ENCODE results near the gene ITGB5.
A peak's percentile ranks its signal among the peaks of the same experiment; 100 is the strongest.

Gene ITGB5

GRCh38 chr3:124887177-124887931, at the start of gene ITGB5:
Gene ITGB5 (minus strand): TSS chr3:124887365. CDS start chr3:124887000, 365 bp downstream.
- peak within 1 kb of the TSS; percentile 72 for H3K4me3 ChIP-seq (ENCODE audit: low read depth, low read length)

- no peak overlapping the region for H3K4me3 ChIP-seq (ENCODE audit: low read depth, low read length)
These were observed 48.8 kb upstream of the ITGB5 start for GRCh38 chr3:124935794-124936542.

GRCh38 chr3:124935264-124935663, 48.1 kb upstream of the ITGB5 start:
- H3K4me3 ChIP-seq (ENCODE audit: low read depth, low read length) = no peak overlapping the region

- no peak within 1 kb of the TSS for H3K4me3 ChIP-seq (ENCODE audit: low read depth, low read length)
These were observed 47.4 kb upstream of the ITGB5 start, which contains the start of gene MUC13 for GRCh38 chr3:124934577-124934976. Gene MUC13 (minus strand): TSS chr3:124934751. CDS start chr3:124934712, 39 bp downstream.

GRCh38 chr3:124928333-124929202, 41.4 kb upstream of the ITGB5 start:
- H3K4me3 ChIP-seq (ENCODE audit: low read depth, low read length) = no peak overlapping the region

- H3K4me3 ChIP-seq (ENCODE audit: low read depth, low read length) = no peak overlapping the region
These were observed 40.4 kb upstream of the ITGB5 start for GRCh38 chr3:124927574-124928045.

GRCh38 chr3:124926426-124927101, 39.4 kb upstream of the ITGB5 start:
- H3K4me3 ChIP-seq (ENCODE audit: low read depth, low read length) = no peak overlapping the region

- no peak overlapping the region for H3K4me3 ChIP-seq (ENCODE audit: low read depth, low read length)
These were observed 37.6 kb upstream of the ITGB5 start for GRCh38 chr3:124924741-124925140.

- no peak overlapping the region for H3K4me3 ChIP-seq (ENCODE audit: low read depth, low read length)
These were observed 36.7 kb upstream of the ITGB5 start for GRCh38 chr3:124923833-124924232.

GRCh38 chr3:124920718-124921117, 33.6 kb upstream of the ITGB5 start:
- H3K4me3 ChIP-seq (ENCODE audit: low read depth, low read length) = no peak overlapping the region

- no peak overlapping the region for H3K4me3 ChIP-seq (ENCODE audit: low read depth, low read length)
These were observed 32.6 kb upstream of the ITGB5 start for GRCh38 chr3:124919756-124920155.

- H3K4me3 ChIP-seq (ENCODE audit: low read depth, low read length) = no peak overlapping the region
These were observed 31.4 kb upstream of the ITGB5 start for GRCh38 chr3:124918524-124918923.

- no peak overlapping the region for H3K4me3 ChIP-seq (ENCODE audit: low read depth, low read length)
These were observed 29.8 kb upstream of the ITGB5 start for GRCh38 chr3:124916837-124917409.

GRCh38 chr3:124915254-124915653, 28.1 kb upstream of the ITGB5 start:
- H3K4me3 ChIP-seq (ENCODE audit: low read depth, low read length) = no peak overlapping the region

- no peak overlapping the region for H3K4me3 ChIP-seq (ENCODE audit: low read depth, low read length)
These were observed 20.8 kb upstream of the ITGB5 start for GRCh38 chr3:124907957-124908356.

GRCh38 chr3:124904835-124905492, 17.8 kb upstream of the ITGB5 start:
- H3K4me3 ChIP-seq (ENCODE audit: low read depth, low read length) = no peak overlapping the region

- no peak overlapping the region for H3K4me3 ChIP-seq (ENCODE audit: low read depth, low read length)
These were observed 17.0 kb upstream of the ITGB5 start for GRCh38 chr3:124903896-124904834.

- no peak overlapping the region for H3K4me3 ChIP-seq (ENCODE audit: low read depth, low read length)
These were observed 9.8 kb upstream of the ITGB5 start for GRCh38 chr3:124896824-124897526.

Data from iPS-11a (cell line).